Testis (tissue), 2 donors: ENCODE results near the gene PSMB7.

ENCODE experiments used
- CTCF ChIP-seq, 3 experiments: fragments of 450-650 bp in 2 of 3; fragments of 200-600 bp in 1 of 3; sonication (generic) in 1 of 3; IDR thresholded peaks; one replicate each; pipeline ENCODE4 v1.5.1; 2016 to 2019; ENCODE audit warnings: antibody characterized with exemption in 3 of 3, mild to moderate bottlenecking in 2 of 3, moderate library complexity in 1 of 3
- POLR2A ChIP-seq: fragments of 450-650 bp; IDR thresholded peaks from one replicate; pipeline ENCODE4 v1.6.1; 2017; ENCODE audit warnings: antibody characterized with exemption, mild to moderate bottlenecking, moderate library complexity

GRCh38 chr9:124386201-124386600, 29.0 kb downstream of the PSMB7 start:
- TF ChIP-seq CTCF (IDR thresholded peaks at IDR 0.05) (no peak), POLR2A (no peak)
